ENCODE results near the gene SLC35F5. TPM values are rescaled to one million over a fixed set of nuclear protein-coding genes. Genes with fewer than 3 reads are reported as not detected.

Gene SLC35F5
- total RNA-seq, 2 donors from 2014 or later: 37.1 to 39.0 TPM

DNA sequence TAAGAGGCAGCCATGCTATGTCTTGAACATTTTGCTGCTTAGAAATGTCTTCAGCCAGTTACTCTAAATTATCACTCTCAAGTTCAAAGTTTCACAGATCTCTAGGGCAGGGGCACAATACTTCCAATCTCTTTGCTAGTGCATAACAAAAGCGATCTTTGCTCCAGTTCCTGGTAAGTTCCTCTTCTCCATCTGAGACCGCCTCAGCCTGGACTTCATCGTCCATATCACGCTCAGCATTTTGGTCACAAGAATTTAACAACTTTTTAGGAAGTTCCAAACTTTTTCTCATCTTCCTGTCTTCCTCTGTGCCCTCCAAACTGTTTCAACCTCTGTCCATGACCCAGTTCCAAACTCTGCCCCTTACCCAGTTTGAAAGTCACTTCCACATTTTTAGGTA lies 8.8 kb upstream of the SLC35F5 start:
- no peak for DNase-seq
- Mint-ChIP-seq H3K4me1 (no peaks in the 10 kb centered on the region), H3K4me3 (no peak overlapping the region), H3K27ac (no peak overlapping the region), H3K36me3 (ENCODE audit: low read depth) (no peaks in the 10 kb centered on the region), H3K27me3 (ENCODE audit: insufficient read depth) (peaks cover 3% of the 10 kb centered on the region), H3K9me3 (peaks cover 34% of the 10 kb centered on the region)
- Histone ChIP-seq H3K9me3 (ENCODE audit: control insufficient read depth, low read length) (peaks cover 9% of the 10 kb centered on the region), H3K4me1 (ENCODE audit: control insufficient read depth, insufficient read depth, low read length) (no peaks in the 10 kb centered on the region), H3K9ac (ENCODE audit: extremely low read depth, low read length, poor library complexity, severe bottlenecking) (no peak overlapping the region), H3K36me3 (ENCODE audit: control insufficient read depth, insufficient read depth, low read length) (no peaks in the 10 kb centered on the region), H3K27me3 (ENCODE audit: control insufficient read depth, insufficient read depth, low read length, poor library complexity, severe bottlenecking) (no peaks in the 10 kb centered on the region), H3K27ac (ENCODE audit: low read depth, low read length) (no peak overlapping the region), H3K4me3 (ENCODE audit: low read length) (no peak overlapping the region)
- 86 to 100% methylated on average over 2 to 4 of the region's 4 CpGs for WGBS, 2 experiments (ENCODE audit: insufficient coverage in 1 of 2, insufficient read length in 1 of 2)
- TF ChIP-seq, protein P1, sequence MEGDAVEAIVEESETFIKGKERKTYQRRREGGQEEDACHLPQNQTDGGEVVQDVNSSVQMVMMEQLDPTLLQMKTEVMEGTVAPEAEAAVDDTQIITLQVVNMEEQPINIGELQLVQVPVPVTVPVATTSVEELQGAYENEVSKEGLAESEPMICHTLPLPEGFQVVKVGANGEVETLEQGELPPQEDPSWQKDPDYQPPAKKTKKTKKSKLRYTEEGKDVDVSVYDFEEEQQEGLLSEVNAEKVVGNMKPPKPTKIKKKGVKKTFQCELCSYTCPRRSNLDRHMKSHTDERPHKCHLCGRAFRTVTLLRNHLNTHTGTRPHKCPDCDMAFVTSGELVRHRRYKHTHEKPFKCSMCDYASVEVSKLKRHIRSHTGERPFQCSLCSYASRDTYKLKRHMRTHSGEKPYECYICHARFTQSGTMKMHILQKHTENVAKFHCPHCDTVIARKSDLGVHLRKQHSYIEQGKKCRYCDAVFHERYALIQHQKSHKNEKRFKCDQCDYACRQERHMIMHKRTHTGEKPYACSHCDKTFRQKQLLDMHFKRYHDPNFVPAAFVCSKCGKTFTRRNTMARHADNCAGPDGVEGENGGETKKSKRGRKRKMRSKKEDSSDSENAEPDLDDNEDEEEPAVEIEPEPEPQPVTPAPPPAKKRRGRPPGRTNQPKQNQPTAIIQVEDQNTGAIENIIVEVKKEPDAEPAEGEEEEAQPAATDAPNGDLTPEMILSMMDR (conservative IDR thresholded peaks at IDR 0.05): no peak

DNA sequence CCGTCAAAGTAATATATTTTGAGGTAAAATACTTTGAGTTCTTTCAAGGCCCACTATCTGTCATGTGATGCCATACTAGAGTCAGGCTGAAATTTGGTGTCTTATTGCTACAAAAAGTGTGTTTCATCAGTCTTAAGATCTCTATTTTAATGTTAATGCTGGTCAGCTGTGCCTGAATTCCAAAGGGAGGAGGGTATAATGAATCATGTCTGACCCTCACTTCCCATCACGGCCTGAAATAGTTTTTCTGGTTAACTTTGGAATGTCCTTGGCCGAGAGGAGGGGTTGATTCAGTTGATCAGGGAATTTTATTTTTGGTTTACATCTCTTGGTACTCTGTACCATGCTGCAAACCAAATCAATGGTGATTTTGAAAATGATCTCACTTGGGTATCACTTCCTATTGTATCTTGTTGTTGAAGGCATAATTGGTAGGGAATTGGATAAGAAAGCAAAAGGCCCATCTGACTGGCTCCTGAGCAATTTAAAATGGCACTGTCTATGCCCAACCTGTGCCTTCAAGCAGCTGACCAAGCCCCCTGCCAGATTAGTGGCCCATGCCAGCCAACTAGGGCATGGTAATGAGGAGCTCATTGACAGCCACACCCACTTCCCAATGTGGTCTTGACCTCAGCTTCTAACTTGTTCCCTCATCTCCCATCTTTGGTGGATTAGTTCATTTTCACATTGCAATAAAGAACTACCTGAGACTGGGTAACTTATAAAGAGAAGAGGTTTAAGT lies 6.1 kb upstream of the SLC35F5 start:
- no peaks in the 10 kb centered on the region for H3K27me3 ChIP-seq (ENCODE audit: control insufficient read depth, insufficient read depth, low read length, poor library complexity, severe bottlenecking)
- Mint-ChIP-seq H3K4me3 (no peak overlapping the region), H3K36me3 (ENCODE audit: low read depth) (no peaks in the 10 kb centered on the region), H3K4me1 (no peaks in the 10 kb centered on the region), H3K27ac (no peak overlapping the region), H3K27me3 (ENCODE audit: insufficient read depth) (peaks cover 5% of the 10 kb centered on the region), H3K9me3 (peaks cover 34% of the 10 kb centered on the region)
- H3K9me3 ChIP-seq (ENCODE audit: control insufficient read depth, low read length): peaks cover 9% of the 10 kb centered on the region
- no peak overlapping the region for H3K4me3 ChIP-seq (ENCODE audit: low read length)
- no peaks in the 10 kb centered on the region for H3K36me3 ChIP-seq (ENCODE audit: control insufficient read depth, insufficient read depth, low read length)
- no peaks in the 10 kb centered on the region for H3K4me1 ChIP-seq (ENCODE audit: control insufficient read depth, insufficient read depth, low read length)
- DNase-seq: no peak
- H3K9ac ChIP-seq (ENCODE audit: extremely low read depth, low read length, poor library complexity, severe bottlenecking): no peak overlapping the region
- TF ChIP-seq, protein P1 (conservative IDR thresholded peaks at IDR 0.05): no peak
- WGBS, 2 experiments (ENCODE audit: insufficient coverage in 1 of 2, insufficient read length in 1 of 2): 73 to 92% methylated on average over 2 to 3 of the region's 3 CpGs
- H3K27ac ChIP-seq (ENCODE audit: low read depth, low read length): no peak overlapping the region

DNA sequence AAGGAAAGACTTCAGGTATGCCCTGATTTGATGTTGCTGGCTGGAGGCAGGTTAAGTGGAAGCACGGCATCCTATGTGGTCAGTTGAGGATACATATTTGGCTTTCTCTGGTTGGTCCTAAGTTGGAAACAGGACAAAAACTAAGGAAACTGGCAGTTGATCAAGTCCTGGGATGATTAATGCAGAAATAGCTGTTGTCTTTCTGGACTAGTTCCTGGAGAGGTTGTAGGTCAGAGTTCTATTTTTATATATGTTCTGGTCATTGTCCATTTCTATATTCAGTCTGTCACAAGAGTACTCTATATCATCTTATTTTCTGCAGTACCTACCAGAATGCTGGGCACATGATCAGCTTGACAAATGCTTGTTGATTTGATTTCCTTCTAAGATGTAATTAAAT lies 4.0 kb upstream of the SLC35F5 start:
- peaks cover 1% of the 10 kb centered on the region for H3K4me1 Mint-ChIP-seq
- WGBS, 2 experiments (ENCODE audit: insufficient coverage in 1 of 2, insufficient read length in 1 of 2): 88 to 100% methylated on average over 1 of the region's 1 CpG
- no peaks in the 10 kb centered on the region for H3K27me3 ChIP-seq (ENCODE audit: control insufficient read depth, insufficient read depth, low read length, poor library complexity, severe bottlenecking)

More for the DNA sequence above, 4.0 kb upstream of the SLC35F5 start:
- TF ChIP-seq, protein P1 (conservative IDR thresholded peaks at IDR 0.05): no peak
- DNase-seq: no peak
- H3K4me3 Mint-ChIP-seq: no peak overlapping the region
- H3K36me3 ChIP-seq (ENCODE audit: control insufficient read depth, insufficient read depth, low read length): no peaks in the 10 kb centered on the region
- H3K9me3 Mint-ChIP-seq: peaks cover 27% of the 10 kb centered on the region
- no peak overlapping the region for H3K27ac ChIP-seq (ENCODE audit: low read depth, low read length)
- no peak overlapping the region for H3K27ac Mint-ChIP-seq
- H3K9ac ChIP-seq (ENCODE audit: extremely low read depth, low read length, poor library complexity, severe bottlenecking): no peak overlapping the region
- H3K4me1 ChIP-seq (ENCODE audit: control insufficient read depth, insufficient read depth, low read length): no peaks in the 10 kb centered on the region
- H3K36me3 Mint-ChIP-seq (ENCODE audit: low read depth): no peaks in the 10 kb centered on the region
- H3K4me3 ChIP-seq (ENCODE audit: low read length): no peak overlapping the region
- peaks cover 5% of the 10 kb centered on the region for H3K27me3 Mint-ChIP-seq (ENCODE audit: insufficient read depth)
- peaks cover 9% of the 10 kb centered on the region for H3K9me3 ChIP-seq (ENCODE audit: control insufficient read depth, low read length)
